Tibial nerve (tissue), 3 donors: ENCODE data around the gene AUH.

Experiments used
- CTCF ChIP-seq, 5 experiments: fragments of 200-600 bp in 3 of 5; fragments of 450-650 bp in 2 of 5; sonication (generic) in 3 of 5; IDR thresholded peaks; one replicate each; pipeline ENCODE4 v1.5.1; 2016 to 2019; ENCODE audit warnings: antibody characterized with exemption in 5 of 5, mild to moderate bottlenecking in 3 of 5, moderate library complexity in 2 of 5
- POLR2A ChIP-seq, 2 donors: fragments of 450-650 bp; IDR thresholded peaks; one replicate each; pipeline ENCODE4 v1.6.1; 2017; ENCODE audit warnings: antibody characterized with exemption in 2 of 2, mild to moderate bottlenecking in 2 of 2, moderate library complexity in 2 of 2

- TF ChIP-seq CTCF (IDR thresholded peaks at IDR 0.05) (no peak), POLR2A (IDR thresholded peaks at IDR 0.05) (no peak)
These were observed 189.4 kb downstream of the AUH start for GRCh38 chr9:91172329-91172728.
